ENCODE measurements around the gene SMAP1. TPM values are rescaled to one million over a fixed set of nuclear protein-coding genes. Genes with fewer than 3 reads are reported as not detected.

Gene SMAP1
- total RNA-seq, 1 experiment from 2014 or later, result 36.1 TPM

GRCh38 chr6:70673054-70673453, 5.4 kb downstream of the SMAP1 start:
- H3K27me3 ChIP-seq (replicated peaks; ENCODE audit: control insufficient read depth, insufficient read depth, low read length), result no peaks in the 10 kb centered on the region
- CTCF ChIA-PET, result no interaction called here
- Mint-ChIP-seq H3K27me3 (ENCODE audit: insufficient read depth, unreplicated experiment) (no peaks in the 10 kb centered on the region), H3K27ac (ENCODE audit: unreplicated experiment) (no peak overlapping the region), H3K4me3 (ENCODE audit: unreplicated experiment) (no peak overlapping the region), H3K36me3 (ENCODE audit: insufficient read depth, unreplicated experiment) (peaks cover 8% of the 10 kb centered on the region), H3K4me1 (ENCODE audit: low read depth, unreplicated experiment) (peaks cover 28% of the 10 kb centered on the region), H3K9me3 (ENCODE audit: unreplicated experiment) (no peaks in the 10 kb centered on the region)
- H3K9me3 ChIP-seq, result no peaks in the 10 kb centered on the region
- no peak overlapping the region for H3K4me3 ChIP-seq (ENCODE audit: low read depth, low read length)
- TF ChIP-seq CTCF (IDR thresholded peaks at IDR 0.05; ENCODE audit: insufficient read depth in 1 of 2, low read depth in 1 of 2, low read length in 1 of 2, severe bottlenecking in 1 of 2, unreplicated experiment in 1 of 2), result no peak
- POLR2A ChIA-PET, result no interaction called here
- intact Hi-C loops (cut with micrococcal nuclease; ENCODE audit: unreplicated experiment), result no loop called here
- DNase-seq, result no peak
- BruUV-seq (replicated peaks), result no TSS peak
- H3K36me3 ChIP-seq (ENCODE audit: control insufficient read depth, insufficient read depth, low read length), result no peaks in the 10 kb centered on the region
- peaks cover 10% of the 10 kb centered on the region; the same call in 1 of the 2 replicates for H3K4me1 ChIP-seq

- no peaks in the 10 kb centered on the region for H3K27me3 ChIP-seq (replicated peaks; ENCODE audit: control insufficient read depth, insufficient read depth, low read length)
- H3K4me1 ChIP-seq, result peaks cover 14% of the 10 kb centered on the region; the same call in 1 of the 2 replicates
- peaks cover 4% of the 10 kb centered on the region for H3K36me3 Mint-ChIP-seq (ENCODE audit: insufficient read depth, unreplicated experiment)
- H3K9me3 Mint-ChIP-seq (ENCODE audit: unreplicated experiment), result no peaks in the 10 kb centered on the region
- no peaks in the 10 kb centered on the region for H3K27me3 Mint-ChIP-seq (ENCODE audit: insufficient read depth, unreplicated experiment)
- no peaks in the 10 kb centered on the region for H3K36me3 ChIP-seq (ENCODE audit: control insufficient read depth, insufficient read depth, low read length)
- POLR2A ChIA-PET, result no interaction called here
- H3K4me3 Mint-ChIP-seq (ENCODE audit: unreplicated experiment), result no peak overlapping the region
- H3K9me3 ChIP-seq, result no peaks in the 10 kb centered on the region
- intact Hi-C loops (cut with micrococcal nuclease; ENCODE audit: unreplicated experiment), result no loop called here
- TF ChIP-seq CTCF (IDR thresholded peaks at IDR 0.05; ENCODE audit: insufficient read depth in 1 of 2, low read depth in 1 of 2, low read length in 1 of 2, severe bottlenecking in 1 of 2, unreplicated experiment in 1 of 2), result no peak
- H3K27ac Mint-ChIP-seq (ENCODE audit: unreplicated experiment), result no peak overlapping the region
- BruUV-seq (replicated peaks), result no TSS peak
- CTCF ChIA-PET, result no interaction called here
- DNase-seq, result no peak
- no peak overlapping the region for H3K4me3 ChIP-seq (ENCODE audit: low read depth, low read length)
- peaks cover 28% of the 10 kb centered on the region for H3K4me1 Mint-ChIP-seq (ENCODE audit: low read depth, unreplicated experiment)
These were observed 5.9 kb downstream of the SMAP1 start for GRCh38 chr6:70673601-70674000.

- Mint-ChIP-seq H3K27me3 (ENCODE audit: insufficient read depth, unreplicated experiment) (no peaks in the 10 kb centered on the region), H3K4me1 (ENCODE audit: low read depth, unreplicated experiment) (peaks cover 21% of the 10 kb centered on the region), H3K9me3 (ENCODE audit: unreplicated experiment) (no peaks in the 10 kb centered on the region), H3K4me3 (ENCODE audit: unreplicated experiment) (no peak overlapping the region), H3K36me3 (ENCODE audit: insufficient read depth, unreplicated experiment) (peaks cover 4% of the 10 kb centered on the region), H3K27ac (ENCODE audit: unreplicated experiment) (no peak overlapping the region)
- H3K9me3 ChIP-seq, result no peaks in the 10 kb centered on the region
- TF ChIP-seq CTCF (IDR thresholded peaks at IDR 0.05; ENCODE audit: insufficient read depth in 1 of 2, low read depth in 1 of 2, low read length in 1 of 2, severe bottlenecking in 1 of 2, unreplicated experiment in 1 of 2), result no peak
- ChIA-PET POLR2A (no interaction called here), CTCF (no interaction called here)
- no TSS peak for BruUV-seq (replicated peaks)
- intact Hi-C loops (cut with micrococcal nuclease; ENCODE audit: unreplicated experiment), result loop anchor here (1.0 kb wide), 1 partner anchor 8 kb away; no protein-coding TSS in a partner anchor
- no peak for DNase-seq
- no peak overlapping the region for H3K4me3 ChIP-seq (ENCODE audit: low read depth, low read length)
- H3K36me3 ChIP-seq (ENCODE audit: control insufficient read depth, insufficient read depth, low read length), result no peaks in the 10 kb centered on the region
- 0 out of 2 replicates have a peak, but pooled peaks cover 8% of the 10 kb centered on the region for H3K4me1 ChIP-seq
- H3K27me3 ChIP-seq (replicated peaks; ENCODE audit: control insufficient read depth, insufficient read depth, low read length), result no peaks in the 10 kb centered on the region
These were observed 8.1 kb downstream of the SMAP1 start for GRCh38 chr6:70675822-70676221.

All from Caco-2 (cell line).